ENCODE data around the gene SATB2.

The SATB2 gene

GRCh38 chr2:199261239-199261638 is 196.5 kb downstream of the SATB2 start:
- Histone ChIP-seq H3K36me3 (ENCODE audit: insufficient read depth, low read length) (no peaks in the 10 kb centered on the region), H3K4me3 (ENCODE audit: low read length) (no peak overlapping the region), H3K27me3 (ENCODE audit: insufficient read depth, low read length) (no peaks in the 10 kb centered on the region), H3K9me3 (ENCODE audit: low read length) (no peaks in the 10 kb centered on the region), H2AFZ (ENCODE audit: low read depth, low read length) (no peak overlapping the region), H3K4me1 (ENCODE audit: insufficient read depth, low read length) (peaks cover 15% of the 10 kb centered on the region)

GRCh38 chr2:199259671-199260070 is 198.1 kb downstream of the SATB2 start:
- Histone ChIP-seq H2AFZ (ENCODE audit: low read depth, low read length) (no peak overlapping the region), H3K36me3 (ENCODE audit: insufficient read depth, low read length) (no peaks in the 10 kb centered on the region)

GRCh38 chr2:199258291-199258690 is 199.4 kb downstream of the SATB2 start:
- H3K36me3 ChIP-seq (ENCODE audit: insufficient read depth, low read length), result no peaks in the 10 kb centered on the region
- H3K4me1 ChIP-seq (ENCODE audit: insufficient read depth, low read length), result peaks cover 15% of the 10 kb centered on the region

More at GRCh38 chr2:199259671-199260070, 198.1 kb downstream of the SATB2 start:
- Histone ChIP-seq H3K9me3 (ENCODE audit: low read length) (no peaks in the 10 kb centered on the region), H3K27me3 (ENCODE audit: insufficient read depth, low read length) (no peaks in the 10 kb centered on the region), H3K4me3 (ENCODE audit: low read length) (no peak overlapping the region), H3K4me1 (ENCODE audit: insufficient read depth, low read length) (peaks cover 15% of the 10 kb centered on the region)

GRCh38 chr2:199257261-199258224 is 200.2 kb downstream of the SATB2 start:
- no peak overlapping the region for H3K4me3 ChIP-seq (ENCODE audit: low read length)
- peaks cover 15% of the 10 kb centered on the region for H3K4me1 ChIP-seq (ENCODE audit: insufficient read depth, low read length)
- H2AFZ ChIP-seq (ENCODE audit: low read depth, low read length), result no peak overlapping the region
- no peaks in the 10 kb centered on the region for H3K27me3 ChIP-seq (ENCODE audit: insufficient read depth, low read length)
- no peaks in the 10 kb centered on the region for H3K9me3 ChIP-seq (ENCODE audit: low read length)
- no peaks in the 10 kb centered on the region for H3K36me3 ChIP-seq (ENCODE audit: insufficient read depth, low read length)

More at GRCh38 chr2:199258291-199258690, 199.4 kb downstream of the SATB2 start:
- Histone ChIP-seq H3K9me3 (ENCODE audit: low read length) (no peaks in the 10 kb centered on the region), H3K4me3 (ENCODE audit: low read length) (no peak overlapping the region), H2AFZ (ENCODE audit: low read depth, low read length) (no peak overlapping the region), H3K27me3 (ENCODE audit: insufficient read depth, low read length) (no peaks in the 10 kb centered on the region)

- no peak overlapping the region for H2AFZ ChIP-seq (ENCODE audit: low read depth, low read length)
Observed at GRCh38 chr2:199230091-199230490, 227.6 kb downstream of the SATB2 start.

GRCh38 chr2:199228887-199229819 is 228.6 kb downstream of the SATB2 start:
- Histone ChIP-seq H3K27me3 (ENCODE audit: insufficient read depth, low read length) (no peaks in the 10 kb centered on the region), H3K36me3 (ENCODE audit: insufficient read depth, low read length) (no peaks in the 10 kb centered on the region), H3K9me3 (ENCODE audit: low read length) (peaks cover 5% of the 10 kb centered on the region), H3K4me1 (ENCODE audit: insufficient read depth, low read length) (no peaks in the 10 kb centered on the region), H2AFZ (ENCODE audit: low read depth, low read length) (no peak overlapping the region), H3K4me3 (ENCODE audit: low read length) (no peak overlapping the region)

More at GRCh38 chr2:199230091-199230490, 227.6 kb downstream of the SATB2 start:
- no peaks in the 10 kb centered on the region for H3K4me1 ChIP-seq (ENCODE audit: insufficient read depth, low read length)
- no peak overlapping the region for H3K4me3 ChIP-seq (ENCODE audit: low read length)
- H3K36me3 ChIP-seq (ENCODE audit: insufficient read depth, low read length), result no peaks in the 10 kb centered on the region
- no peaks in the 10 kb centered on the region for H3K27me3 ChIP-seq (ENCODE audit: insufficient read depth, low read length)
- H3K9me3 ChIP-seq (ENCODE audit: low read length), result peaks cover 5% of the 10 kb centered on the region

GRCh38 chr2:199223791-199224190 is 233.9 kb downstream of the SATB2 start:
- Histone ChIP-seq H3K36me3 (ENCODE audit: insufficient read depth, low read length) (no peaks in the 10 kb centered on the region), H3K27me3 (ENCODE audit: insufficient read depth, low read length) (no peaks in the 10 kb centered on the region), H2AFZ (ENCODE audit: low read depth, low read length) (no peak overlapping the region), H3K4me1 (ENCODE audit: insufficient read depth, low read length) (peaks cover 6% of the 10 kb centered on the region), H3K4me3 (ENCODE audit: low read length) (no peak overlapping the region), H3K9me3 (ENCODE audit: low read length) (no peaks in the 10 kb centered on the region)

GRCh38 chr2:199220920-199221319 is 236.8 kb downstream of the SATB2 start:
- no peaks in the 10 kb centered on the region for H3K27me3 ChIP-seq (ENCODE audit: insufficient read depth, low read length)
- peaks cover 6% of the 10 kb centered on the region for H3K4me1 ChIP-seq (ENCODE audit: insufficient read depth, low read length)
- H3K4me3 ChIP-seq (ENCODE audit: low read length), result no peak overlapping the region
- no peaks in the 10 kb centered on the region for H3K36me3 ChIP-seq (ENCODE audit: insufficient read depth, low read length)
- no peak overlapping the region for H2AFZ ChIP-seq (ENCODE audit: low read depth, low read length)
- H3K9me3 ChIP-seq (ENCODE audit: low read length), result no peaks in the 10 kb centered on the region

- Histone ChIP-seq H3K4me3 (ENCODE audit: low read length) (no peak overlapping the region), H3K36me3 (ENCODE audit: insufficient read depth, low read length) (no peaks in the 10 kb centered on the region), H2AFZ (ENCODE audit: low read depth, low read length) (no peak overlapping the region), H3K27me3 (ENCODE audit: insufficient read depth, low read length) (no peaks in the 10 kb centered on the region), H3K9me3 (ENCODE audit: low read length) (no peaks in the 10 kb centered on the region), H3K4me1 (ENCODE audit: insufficient read depth, low read length) (peaks cover 6% of the 10 kb centered on the region)
Observed at GRCh38 chr2:199219551-199219950, 238.2 kb downstream of the SATB2 start.

Data from neuron (in vitro differentiated cells).